ENCODE results near the gene PLEKHG7. TPM values are rescaled to one million over a fixed set of nuclear protein-coding genes. Genes with fewer than 3 reads are reported as not detected.

The PLEKHG7 gene
- total RNA-seq, 2 experiments from 2014 or later: not detected

- ATAC-seq: no peak
- ChIA-PET POLR2A (no interaction called here), CTCF (interaction anchor here (1.0 kb wide), 1 partner anchor 1293 kb away, joined by 3 read pairs; no protein-coding TSS in a partner anchor)
- H3K27me3 Mint-ChIP-seq: peaks cover 3% of the 10 kb centered on the region
- H3K4me1 Mint-ChIP-seq (ENCODE audit: low read depth): no peaks in the 10 kb centered on the region
- TF ChIP-seq, protein P1, sequence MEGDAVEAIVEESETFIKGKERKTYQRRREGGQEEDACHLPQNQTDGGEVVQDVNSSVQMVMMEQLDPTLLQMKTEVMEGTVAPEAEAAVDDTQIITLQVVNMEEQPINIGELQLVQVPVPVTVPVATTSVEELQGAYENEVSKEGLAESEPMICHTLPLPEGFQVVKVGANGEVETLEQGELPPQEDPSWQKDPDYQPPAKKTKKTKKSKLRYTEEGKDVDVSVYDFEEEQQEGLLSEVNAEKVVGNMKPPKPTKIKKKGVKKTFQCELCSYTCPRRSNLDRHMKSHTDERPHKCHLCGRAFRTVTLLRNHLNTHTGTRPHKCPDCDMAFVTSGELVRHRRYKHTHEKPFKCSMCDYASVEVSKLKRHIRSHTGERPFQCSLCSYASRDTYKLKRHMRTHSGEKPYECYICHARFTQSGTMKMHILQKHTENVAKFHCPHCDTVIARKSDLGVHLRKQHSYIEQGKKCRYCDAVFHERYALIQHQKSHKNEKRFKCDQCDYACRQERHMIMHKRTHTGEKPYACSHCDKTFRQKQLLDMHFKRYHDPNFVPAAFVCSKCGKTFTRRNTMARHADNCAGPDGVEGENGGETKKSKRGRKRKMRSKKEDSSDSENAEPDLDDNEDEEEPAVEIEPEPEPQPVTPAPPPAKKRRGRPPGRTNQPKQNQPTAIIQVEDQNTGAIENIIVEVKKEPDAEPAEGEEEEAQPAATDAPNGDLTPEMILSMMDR (IDR thresholded peaks at IDR 0.05): no peak
- no peak overlapping the region for H3K4me3 Mint-ChIP-seq
- H3K36me3 Mint-ChIP-seq (ENCODE audit: low read depth): no peaks in the 10 kb centered on the region
- no peak overlapping the region for H3K27ac Mint-ChIP-seq
- DNase-seq: no peak
- intact Hi-C loops (cut with micrococcal nuclease): no loop called here
- no peaks in the 10 kb centered on the region for H3K9me3 Mint-ChIP-seq
Measured at GRCh38 chr12:92674500-92674899, 28.3 kb upstream of the PLEKHG7 start.

- ChIA-PET CTCF (no interaction called here), POLR2A (no interaction called here)
- peaks cover under 1% of the 10 kb centered on the region for H3K27me3 Mint-ChIP-seq
- DNase-seq: peak; percentile 12
- TF ChIP-seq, protein P1 (IDR thresholded peaks at IDR 0.05): no peak
- ATAC-seq: peak; percentile 34
- no peaks in the 10 kb centered on the region for H3K9me3 Mint-ChIP-seq
- no peaks in the 10 kb centered on the region for H3K36me3 Mint-ChIP-seq (ENCODE audit: low read depth)
- H3K4me1 Mint-ChIP-seq (ENCODE audit: low read depth): no peaks in the 10 kb centered on the region
- H3K4me3 Mint-ChIP-seq: no peak overlapping the region
- intact Hi-C loops (cut with micrococcal nuclease): no loop called here
- H3K27ac Mint-ChIP-seq: no peak overlapping the region
Measured at GRCh38 chr12:92675092-92675865, 27.5 kb upstream of the PLEKHG7 start.

DNA sequence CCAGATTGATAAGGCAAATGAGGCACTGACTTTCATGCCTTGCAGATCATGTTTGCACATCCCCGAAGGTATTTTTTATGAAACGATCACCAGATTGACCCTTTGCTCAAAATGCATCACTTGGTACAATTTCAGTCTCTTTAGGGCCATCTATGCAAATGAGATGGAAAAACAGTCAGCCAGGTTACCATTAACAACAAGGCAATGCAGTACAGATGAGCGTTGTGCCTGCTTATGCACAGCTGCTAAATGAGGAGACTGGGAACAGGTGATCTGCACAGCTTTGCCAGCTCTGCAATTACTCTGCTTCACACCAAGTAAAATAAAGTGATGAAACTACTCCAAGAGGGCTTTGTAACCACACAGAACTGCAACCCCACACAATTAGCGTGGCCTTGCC is 26.1 kb upstream of the PLEKHG7 start:
- Mint-ChIP-seq H3K27ac (no peak overlapping the region), H3K4me3 (no peak overlapping the region), H3K9me3 (no peaks in the 10 kb centered on the region), H3K27me3 (no peaks in the 10 kb centered on the region), H3K36me3 (ENCODE audit: low read depth) (no peaks in the 10 kb centered on the region), H3K4me1 (ENCODE audit: low read depth) (no peaks in the 10 kb centered on the region)
- CTCF ChIA-PET: interaction anchor here (1.0 to 1.5 kb wide), 3 partner anchors 11 to 22 kb away, joined by 3 read pairs; no protein-coding TSS in a partner anchor
- TF ChIP-seq, protein P1 (IDR thresholded peaks at IDR 0.05): no peak
- DNase-seq: no peak
- intact Hi-C loops (cut with micrococcal nuclease): no loop called here
- POLR2A ChIA-PET: interaction anchor here (0.6 kb wide), 1 partner anchor 446 kb away, joined by 3 read pairs; no protein-coding TSS in a partner anchor
- ATAC-seq: no peak

GRCh38 chr12:92690601-92691000 is 12.2 kb upstream of the PLEKHG7 start:
- Mint-ChIP-seq H3K4me1 (ENCODE audit: low read depth) (no peaks in the 10 kb centered on the region), H3K9me3 (no peaks in the 10 kb centered on the region), H3K4me3 (no peak overlapping the region), H3K27ac (no peak overlapping the region), H3K36me3 (ENCODE audit: low read depth) (no peaks in the 10 kb centered on the region), H3K27me3 (peaks cover 2% of the 10 kb centered on the region)
- TF ChIP-seq, protein P1 (IDR thresholded peaks at IDR 0.05): no peak
- no peak for ATAC-seq
- intact Hi-C loops (cut with micrococcal nuclease): no loop called here
- POLR2A ChIA-PET: no interaction called here
- DNase-seq: no peak
- CTCF ChIA-PET: no interaction called here

DNA sequence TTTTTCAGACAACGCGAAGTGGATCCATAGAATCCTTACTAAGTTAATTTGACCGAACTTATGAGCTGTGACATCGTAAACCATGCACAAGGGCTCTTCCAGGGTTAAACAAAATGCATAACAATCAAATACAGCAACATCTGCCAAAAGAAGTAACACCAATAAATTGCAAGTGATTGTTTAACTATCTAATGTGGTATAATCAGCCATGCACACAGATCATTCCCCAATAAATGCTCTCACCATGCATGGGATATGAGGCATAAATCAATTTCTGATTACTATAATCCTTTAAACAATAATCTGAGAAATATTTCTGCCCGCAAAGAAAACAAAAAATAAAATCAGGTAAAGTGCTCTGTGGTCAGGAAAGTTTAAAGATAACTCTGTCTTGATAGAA is 7.7 kb upstream of the PLEKHG7 start:
- Mint-ChIP-seq H3K36me3 (ENCODE audit: low read depth) (peaks cover 2% of the 10 kb centered on the region), H3K4me3 (no peak overlapping the region), H3K9me3 (peaks cover 11% of the 10 kb centered on the region), H3K27ac (no peak overlapping the region), H3K4me1 (ENCODE audit: low read depth) (no peaks in the 10 kb centered on the region), H3K27me3 (no peaks in the 10 kb centered on the region)
- DNase-seq (no peak), ATAC-seq (no peak)
- ChIA-PET POLR2A (interaction anchor here (0.5 kb wide), 1 partner anchor 60 kb away, joined by 3 read pairs; no protein-coding TSS in a partner anchor), CTCF (no interaction called here)
- intact Hi-C loops (cut with micrococcal nuclease): no loop called here
- TF ChIP-seq, protein P1 (IDR thresholded peaks at IDR 0.05): no peak
